Islet of Langerhans (tissue), 1 donor: ENCODE data around the gene USE1.
"Not testable (repeated sequence)": the region's sequence is repeated elsewhere in the genome, so short reads cannot be mapped to it uniquely, and the experiment has no call there.

ENCODE experiments used
- FAIRE-seq: peaks from one replicate; lab custom pipeline; 2011; peaks lifted over from hg19 to GRCh38; lab: Jason Lieb, UNC

USE1 gene, protein sequence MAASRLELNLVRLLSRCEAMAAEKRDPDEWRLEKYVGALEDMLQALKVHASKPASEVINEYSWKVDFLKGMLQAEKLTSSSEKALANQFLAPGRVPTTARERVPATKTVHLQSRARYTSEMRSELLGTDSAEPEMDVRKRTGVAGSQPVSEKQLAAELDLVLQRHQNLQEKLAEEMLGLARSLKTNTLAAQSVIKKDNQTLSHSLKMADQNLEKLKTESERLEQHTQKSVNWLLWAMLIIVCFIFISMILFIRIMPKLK

DNA sequence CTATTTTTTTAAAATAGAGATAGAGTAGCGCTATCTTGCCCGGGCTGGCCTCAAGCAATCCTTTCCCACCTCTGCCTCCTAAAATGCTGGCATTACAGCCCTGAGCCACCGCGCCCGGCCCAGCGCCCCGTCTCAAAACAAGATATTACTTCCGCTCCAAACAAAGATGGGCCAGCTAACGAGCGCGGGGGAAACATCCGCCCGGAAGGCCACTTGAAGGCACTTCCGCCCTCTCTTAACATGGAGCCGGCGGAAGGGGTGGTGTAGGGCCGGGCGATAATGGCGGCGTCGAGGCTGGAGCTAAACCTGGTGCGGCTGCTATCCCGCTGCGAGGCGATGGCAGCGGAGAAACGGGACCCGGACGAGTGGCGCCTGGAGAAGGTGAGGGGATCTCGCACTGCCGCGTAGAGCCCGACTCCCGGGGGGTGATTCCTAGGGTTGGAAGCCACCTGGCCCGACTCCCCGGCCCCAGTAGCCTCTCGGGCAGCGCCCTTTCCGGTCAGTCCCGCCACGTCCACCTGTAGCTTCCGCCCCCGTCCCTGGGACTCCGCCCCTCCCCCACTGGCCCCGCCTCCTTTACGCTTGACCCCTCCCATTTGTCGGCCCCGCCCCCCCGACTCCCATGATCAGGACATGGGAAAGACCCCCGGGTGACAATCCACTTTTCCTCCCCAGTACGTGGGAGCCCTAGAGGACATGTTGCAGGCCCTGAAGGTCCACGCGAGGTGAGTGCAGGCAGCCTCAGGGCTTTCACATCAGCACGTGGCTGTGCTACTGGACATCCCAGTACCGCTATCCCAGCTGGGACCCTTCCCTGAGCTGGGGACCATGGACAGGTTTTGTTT, at the start of gene USE1:
TSS of gene USE1 (plus strand) at position 231 of the 845 bp plus-strand sequence. CDS start at position 280, 49 bp downstream.
- peak; percentile 58 for FAIRE-seq

GRCh38 chr19:17165715-17166114, 49.4 kb upstream of the USE1 start:
- no peak for FAIRE-seq

DNA sequence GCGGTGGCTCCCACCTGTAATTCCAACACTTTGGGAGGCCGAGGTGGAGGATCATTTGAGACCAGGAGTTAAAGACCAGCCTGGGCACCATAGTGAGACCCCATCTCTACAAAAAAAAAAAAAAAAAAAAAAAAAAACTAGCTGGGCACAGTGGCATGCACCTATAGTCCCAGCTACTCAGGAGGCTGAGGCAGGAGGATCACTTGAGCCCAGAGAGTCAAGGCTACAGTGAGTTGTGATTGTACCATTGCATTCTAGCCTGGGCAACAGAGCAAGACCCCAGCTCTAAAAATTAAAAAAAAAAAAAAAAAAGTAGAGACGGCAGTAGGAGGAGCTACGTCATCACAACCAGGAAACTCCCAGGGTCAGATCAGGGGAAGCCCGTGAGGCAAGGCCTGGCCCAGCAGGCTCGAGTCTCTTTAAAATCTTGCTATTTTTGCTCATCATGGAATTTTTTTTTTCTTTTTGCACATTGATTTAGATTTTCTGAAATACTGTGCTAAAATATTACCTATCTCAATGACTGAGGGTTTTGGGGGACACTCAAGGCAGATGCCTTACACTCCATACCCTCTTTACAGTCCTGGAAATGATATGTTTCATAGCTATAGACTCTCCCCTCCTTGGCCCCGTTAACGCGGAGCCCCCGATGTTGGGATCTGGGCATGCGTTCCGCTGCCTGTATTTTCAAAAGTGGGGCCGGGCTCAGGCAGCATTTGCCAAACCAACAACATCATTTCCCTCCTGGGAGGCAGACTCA, 44.4 kb upstream of the USE1 start:
- no peak for FAIRE-seq

- FAIRE-seq = no peak
Measured at GRCh38 chr19:17171874-17172273, 43.3 kb upstream of the USE1 start.

DNA sequence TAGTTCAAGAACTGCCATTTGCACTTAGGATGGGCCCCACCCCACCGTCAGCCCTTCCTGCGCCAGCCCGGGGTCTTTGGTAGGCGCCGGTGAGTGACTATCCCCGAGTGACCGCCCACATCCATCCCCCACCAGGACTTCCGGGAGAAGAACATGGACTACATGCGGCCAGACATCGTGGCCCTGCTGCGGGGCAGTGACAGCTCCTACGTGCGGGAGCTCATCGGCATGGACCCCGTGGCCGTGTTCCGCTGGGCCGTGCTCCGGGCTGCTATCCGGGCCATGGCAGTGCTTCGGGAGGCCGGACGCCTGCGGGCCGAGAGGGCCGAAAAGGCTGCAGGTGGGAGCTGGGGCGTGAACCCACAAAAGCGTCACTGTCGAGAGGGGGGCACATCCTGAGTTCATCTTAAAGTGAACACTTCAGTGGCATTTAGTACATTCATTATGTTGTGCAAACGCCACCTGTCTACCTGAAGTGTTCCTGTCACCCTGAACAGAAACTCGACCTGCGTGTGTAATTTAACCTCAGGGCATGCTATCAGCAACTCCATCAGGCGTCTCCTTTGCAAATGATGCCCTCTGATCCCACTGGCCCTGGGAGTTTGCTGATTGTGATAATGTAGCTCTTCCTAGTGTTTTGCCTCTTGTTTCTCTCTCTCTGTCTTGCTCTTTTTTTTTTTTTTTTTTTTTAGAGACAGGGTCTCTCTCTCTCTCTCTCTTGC, 42.4 kb upstream of the USE1 start:
- FAIRE-seq = no peak

DNA sequence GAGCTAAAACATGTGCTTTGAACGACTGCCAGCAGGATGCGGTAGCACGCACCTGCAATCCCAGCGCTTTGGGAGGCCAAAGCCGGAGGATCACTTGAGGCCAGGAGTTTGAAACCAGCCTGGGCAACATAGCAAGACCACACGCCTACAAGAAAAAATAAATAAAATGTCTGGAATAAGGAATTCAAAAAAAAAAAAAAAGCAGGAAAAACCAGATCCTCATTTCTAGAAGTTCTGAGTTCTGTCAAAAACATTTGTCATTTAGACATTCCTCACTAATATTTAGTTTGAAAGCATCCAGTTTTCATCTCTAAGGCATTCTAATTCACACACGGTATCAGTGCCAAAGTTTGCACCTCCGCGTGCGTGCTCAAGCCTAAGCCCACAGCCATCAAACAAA, 36.9 kb upstream of the USE1 start:
- no peak for FAIRE-seq

- FAIRE-seq = no peak
Measured at GRCh38 chr19:17180997-17181702, 34.0 kb upstream of the USE1 start.

DNA sequence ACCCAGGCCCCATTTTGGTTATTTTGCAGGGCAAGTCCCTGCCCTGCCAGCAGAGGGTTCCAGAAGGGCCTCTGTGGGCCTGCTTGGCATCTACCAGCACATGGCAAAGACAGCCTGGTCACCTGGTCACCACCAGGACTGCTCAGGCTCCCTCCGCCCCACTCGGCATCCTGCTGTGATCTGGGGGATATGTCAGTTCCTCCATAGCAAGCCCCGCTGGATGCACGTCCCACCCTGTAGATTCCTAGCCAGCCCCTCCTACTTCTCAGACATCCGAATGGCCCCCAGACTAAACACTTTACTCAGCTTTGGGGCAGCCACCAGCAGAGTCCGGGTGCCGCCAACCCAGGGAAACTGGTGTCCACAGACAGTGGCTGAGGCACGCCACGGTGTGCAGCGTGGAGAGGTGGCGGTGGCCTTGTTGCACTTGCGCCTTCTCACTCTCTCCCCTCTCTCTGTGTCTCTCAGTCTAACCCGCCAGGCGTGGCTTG, 31.8 kb upstream of the USE1 start:
- FAIRE-seq = no peak

DNA sequence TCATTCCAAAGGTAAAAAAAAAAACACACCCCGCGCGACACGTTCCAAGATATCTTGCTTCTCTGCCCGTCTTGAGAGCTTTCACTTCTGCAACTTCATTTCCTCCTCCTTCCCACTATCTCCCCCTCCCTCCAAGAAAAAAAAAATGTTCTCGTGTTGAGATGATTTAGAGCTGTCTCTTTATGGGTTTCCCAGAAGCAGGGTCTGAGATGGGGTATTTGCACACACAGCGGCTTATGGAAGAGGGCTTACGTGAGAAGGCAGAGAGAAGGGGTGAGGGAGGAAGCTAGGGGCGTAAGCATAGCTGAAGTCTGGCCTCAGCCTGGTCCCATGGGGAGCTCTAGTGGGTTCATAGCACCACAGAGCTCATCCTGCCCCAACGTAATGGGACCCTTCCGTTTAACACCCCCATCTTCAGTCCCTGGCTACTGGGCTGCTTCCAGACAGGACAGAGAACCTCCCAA, 31.3 kb upstream of the USE1 start:
- no peak for FAIRE-seq

GRCh38 chr19:17184371-17184841, 30.8 kb upstream of the USE1 start:
- FAIRE-seq = no peak

- FAIRE-seq = no peak
Measured at GRCh38 chr19:17185590-17185989, 29.6 kb upstream of the USE1 start.

- FAIRE-seq = not testable (repeated sequence)
Measured at GRCh38 chr19:17191736-17192135, 23.4 kb upstream of the USE1 start.

GRCh38 chr19:17192751-17193150, 22.4 kb upstream of the USE1 start:
- no peak for FAIRE-seq

GRCh38 chr19:17194608-17195007, 20.5 kb upstream of the USE1 start:
- no peak for FAIRE-seq

DNA sequence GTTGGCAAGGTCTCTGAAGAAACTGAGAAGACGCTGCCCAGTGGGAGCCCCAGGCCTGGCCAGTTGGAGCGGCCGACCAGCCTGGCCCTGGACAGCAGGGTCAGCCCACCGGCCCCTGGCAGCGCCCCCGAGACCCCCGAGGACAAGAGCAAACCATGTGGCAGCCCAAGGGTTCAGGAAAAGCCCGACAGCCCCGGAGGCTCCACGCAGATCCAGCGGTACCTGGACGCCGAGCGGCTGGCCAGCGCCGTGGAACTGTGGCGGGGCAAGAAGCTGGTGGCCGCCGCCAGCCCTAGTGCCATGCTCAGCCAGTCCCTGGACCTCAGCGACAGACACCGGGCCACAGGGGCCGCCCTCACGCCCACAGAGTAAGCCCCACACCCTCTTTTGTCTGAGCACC, 20.1 kb upstream of the USE1 start:
- FAIRE-seq = no peak

DNA sequence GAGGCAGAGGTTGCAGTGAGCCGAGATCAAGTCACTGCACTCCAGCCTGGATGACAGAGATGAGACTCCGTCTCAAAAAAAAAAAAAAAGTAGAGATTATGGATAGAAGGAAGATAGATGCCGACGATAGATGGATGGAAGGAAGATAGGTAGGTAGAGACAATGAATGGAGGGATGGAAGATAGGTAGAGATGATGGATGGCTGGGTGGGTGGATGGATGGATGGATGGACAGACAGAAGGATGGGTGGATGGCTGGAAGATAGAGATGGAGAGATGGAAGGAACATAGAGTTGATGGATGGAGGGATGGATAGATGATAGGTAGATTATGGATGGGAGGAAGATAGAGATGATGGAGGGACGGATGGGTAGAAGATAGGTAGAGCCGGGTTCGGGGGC, 18.5 kb upstream of the USE1 start:
- no peak for FAIRE-seq

GRCh38 chr19:17197666-17198065, 17.5 kb upstream of the USE1 start:
- FAIRE-seq = no peak

- FAIRE-seq = no peak
Measured at GRCh38 chr19:17200408-17201079, 14.6 kb upstream of the USE1 start.

GRCh38 chr19:17202249-17202648, 12.9 kb upstream of the USE1 start:
- no peak for FAIRE-seq

DNA sequence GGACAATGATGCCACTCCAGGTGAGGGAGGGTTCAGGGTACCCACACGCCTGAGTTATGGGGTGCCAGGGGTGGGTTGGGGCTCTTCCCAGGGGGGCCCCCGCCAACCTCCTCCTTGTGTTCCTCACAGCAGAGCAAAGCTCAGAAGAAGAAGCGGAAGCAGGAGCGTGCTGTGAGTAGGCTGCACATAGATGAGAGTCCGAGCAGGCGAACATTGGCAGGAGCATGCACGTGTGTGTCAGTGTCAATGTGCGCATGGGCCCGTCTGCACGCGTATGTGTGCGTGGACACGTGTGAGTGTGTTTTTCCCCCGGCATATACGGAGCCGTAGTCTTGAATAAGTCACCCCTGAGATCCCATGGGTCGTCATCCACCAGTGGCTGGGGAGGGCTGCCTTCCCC, 12.4 kb upstream of the USE1 start:
- FAIRE-seq = no peak
